HL-60 (cell line): Measurements from ENCODE around the gene RLF.

Source experiments
- DNase-seq, 2 experiments: peaks; one replicate each; pipeline ENCODE4 v3.0.0-alpha.2; 2010 to 2020; ENCODE audit warnings: low read depth in 1 of 2, low spot score in 1 of 2
- H3K27ac ChIP-seq: fragments of 250-450 bp; sonication (Bioruptor Pico); replicated peaks from 2 replicates; pipeline ENCODE4 v1.5.1; 2020; ENCODE audit warnings: mild to moderate bottlenecking, moderate library complexity
- H3K27me3 ChIP-seq: fragments of 250-450 bp; sonication (Bioruptor Pico); 2 replicates; pipeline ENCODE4 v1.5.1; 2021; ENCODE audit warnings: mild to moderate bottlenecking, moderate library complexity; ENCODE audit not compliant: insufficient read depth, poor library complexity, severe bottlenecking
- H3K4me3 ChIP-seq: replicated peaks from 2 replicates; pipeline ENCODE4 v1.5.1; 2011; ENCODE audit warnings: mild to moderate bottlenecking, control low read depth, low read length; ENCODE audit not compliant: insufficient read depth
- GABPA ChIP-seq: IDR thresholded peaks from 2 replicates; pipeline ENCODE4 v1.6.1; 2012; ENCODE audit warnings: low read depth
- POLR2AphosphoS5 ChIP-seq: IDR thresholded peaks from 2 replicates; pipeline ENCODE4 v1.6.1; 2012; ENCODE audit warnings: low read depth
- SPI1 ChIP-seq: IDR thresholded peaks from 2 replicates; pipeline ENCODE4 v1.6.1; 2012; ENCODE audit warnings: low read depth, mild to moderate bottlenecking, borderline replicate concordance
- TF ChIP-seq, protein P1 (sequence below): IDR thresholded peaks from 2 replicates; pipeline ENCODE4 v1.6.1; 2012; ENCODE audit warnings: low read depth; ENCODE audit not compliant: insufficient replicate concordance
- TF ChIP-seq, protein P2 (sequence below): IDR thresholded peaks from one replicate; pipeline ENCODE4 v1.5.1; 2011; ENCODE audit warnings: low read length, control low read depth, inconsistent platforms; ENCODE audit not compliant: insufficient read depth

RLF gene

DNA sequence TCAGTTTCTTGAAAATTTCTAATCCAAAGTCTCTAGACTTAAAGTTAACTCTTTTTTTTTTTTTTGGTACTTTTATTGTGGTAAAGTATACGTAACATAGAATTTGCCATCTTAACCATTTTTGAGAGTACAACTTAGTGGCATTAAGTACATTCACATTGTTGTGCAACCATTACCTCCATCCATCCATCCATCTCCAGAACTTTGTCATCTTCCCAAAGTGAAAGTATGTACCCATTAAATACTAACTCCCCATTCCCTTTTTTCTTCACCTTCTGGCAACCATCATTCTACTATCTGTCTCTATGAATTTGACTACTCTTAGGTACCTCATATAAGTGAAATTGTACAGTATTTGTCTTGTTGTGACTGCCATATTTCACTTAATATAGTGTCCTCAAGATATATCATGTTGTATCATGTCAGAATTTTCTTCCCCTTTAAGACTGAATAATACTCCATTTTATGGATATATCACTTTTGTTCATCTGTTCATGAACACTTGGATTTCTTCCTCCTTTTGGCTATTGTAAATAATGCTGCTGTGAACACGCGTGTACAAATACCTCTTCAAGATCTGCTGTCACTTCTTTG, 18.4 kb downstream of the RLF start:
- no peak overlapping the region for H3K4me3 ChIP-seq
- no peak for DNase-seq
- H3K27ac ChIP-seq, result no peak overlapping the region
- TF ChIP-seq, protein P1, sequence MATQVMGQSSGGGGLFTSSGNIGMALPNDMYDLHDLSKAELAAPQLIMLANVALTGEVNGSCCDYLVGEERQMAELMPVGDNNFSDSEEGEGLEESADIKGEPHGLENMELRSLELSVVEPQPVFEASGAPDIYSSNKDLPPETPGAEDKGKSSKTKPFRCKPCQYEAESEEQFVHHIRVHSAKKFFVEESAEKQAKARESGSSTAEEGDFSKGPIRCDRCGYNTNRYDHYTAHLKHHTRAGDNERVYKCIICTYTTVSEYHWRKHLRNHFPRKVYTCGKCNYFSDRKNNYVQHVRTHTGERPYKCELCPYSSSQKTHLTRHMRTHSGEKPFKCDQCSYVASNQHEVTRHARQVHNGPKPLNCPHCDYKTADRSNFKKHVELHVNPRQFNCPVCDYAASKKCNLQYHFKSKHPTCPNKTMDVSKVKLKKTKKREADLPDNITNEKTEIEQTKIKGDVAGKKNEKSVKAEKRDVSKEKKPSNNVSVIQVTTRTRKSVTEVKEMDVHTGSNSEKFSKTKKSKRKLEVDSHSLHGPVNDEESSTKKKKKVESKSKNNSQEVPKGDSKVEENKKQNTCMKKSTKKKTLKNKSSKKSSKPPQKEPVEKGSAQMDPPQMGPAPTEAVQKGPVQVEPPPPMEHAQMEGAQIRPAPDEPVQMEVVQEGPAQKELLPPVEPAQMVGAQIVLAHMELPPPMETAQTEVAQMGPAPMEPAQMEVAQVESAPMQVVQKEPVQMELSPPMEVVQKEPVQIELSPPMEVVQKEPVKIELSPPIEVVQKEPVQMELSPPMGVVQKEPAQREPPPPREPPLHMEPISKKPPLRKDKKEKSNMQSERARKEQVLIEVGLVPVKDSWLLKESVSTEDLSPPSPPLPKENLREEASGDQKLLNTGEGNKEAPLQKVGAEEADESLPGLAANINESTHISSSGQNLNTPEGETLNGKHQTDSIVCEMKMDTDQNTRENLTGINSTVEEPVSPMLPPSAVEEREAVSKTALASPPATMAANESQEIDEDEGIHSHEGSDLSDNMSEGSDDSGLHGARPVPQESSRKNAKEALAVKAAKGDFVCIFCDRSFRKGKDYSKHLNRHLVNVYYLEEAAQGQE, result no peak
- TF ChIP-seq SPI1, result no peak
- TF ChIP-seq, protein P2, sequence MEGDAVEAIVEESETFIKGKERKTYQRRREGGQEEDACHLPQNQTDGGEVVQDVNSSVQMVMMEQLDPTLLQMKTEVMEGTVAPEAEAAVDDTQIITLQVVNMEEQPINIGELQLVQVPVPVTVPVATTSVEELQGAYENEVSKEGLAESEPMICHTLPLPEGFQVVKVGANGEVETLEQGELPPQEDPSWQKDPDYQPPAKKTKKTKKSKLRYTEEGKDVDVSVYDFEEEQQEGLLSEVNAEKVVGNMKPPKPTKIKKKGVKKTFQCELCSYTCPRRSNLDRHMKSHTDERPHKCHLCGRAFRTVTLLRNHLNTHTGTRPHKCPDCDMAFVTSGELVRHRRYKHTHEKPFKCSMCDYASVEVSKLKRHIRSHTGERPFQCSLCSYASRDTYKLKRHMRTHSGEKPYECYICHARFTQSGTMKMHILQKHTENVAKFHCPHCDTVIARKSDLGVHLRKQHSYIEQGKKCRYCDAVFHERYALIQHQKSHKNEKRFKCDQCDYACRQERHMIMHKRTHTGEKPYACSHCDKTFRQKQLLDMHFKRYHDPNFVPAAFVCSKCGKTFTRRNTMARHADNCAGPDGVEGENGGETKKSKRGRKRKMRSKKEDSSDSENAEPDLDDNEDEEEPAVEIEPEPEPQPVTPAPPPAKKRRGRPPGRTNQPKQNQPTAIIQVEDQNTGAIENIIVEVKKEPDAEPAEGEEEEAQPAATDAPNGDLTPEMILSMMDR, result no peak
- no peak for TF ChIP-seq GABPA
- TF ChIP-seq POLR2AphosphoS5, result no peak
- no peaks in the 10 kb centered on the region for H3K27me3 ChIP-seq

GRCh38 chr1:40183055-40183710, 22.0 kb downstream of the RLF start:
- TF ChIP-seq SPI1 (no peak), POLR2AphosphoS5 (no peak), GABPA (no peak)
- TF ChIP-seq, protein P1, result no peak
- TF ChIP-seq, protein P2, result no peak
- no peak overlapping the region for H3K27ac ChIP-seq
- H3K27me3 ChIP-seq, result no peaks in the 10 kb centered on the region
- no peak overlapping the region for H3K4me3 ChIP-seq
- DNase-seq, result peak in 1 of 2 experiments; percentile 12

GRCh38 chr1:40184193-40184592, 23.0 kb downstream of the RLF start:
- no peak for DNase-seq
- H3K27ac ChIP-seq, result no peak overlapping the region
- H3K27me3 ChIP-seq, result no peaks in the 10 kb centered on the region
- TF ChIP-seq, protein P2, result no peak
- TF ChIP-seq, protein P1, result no peak
- TF ChIP-seq SPI1 (no peak), GABPA (no peak), POLR2AphosphoS5 (no peak)
- H3K4me3 ChIP-seq, result no peak overlapping the region
